ENCODE results near the gene C19orf12.
A peak's percentile ranks its signal among the peaks of the same experiment; 100 is the strongest.

Gene C19orf12

DNA sequence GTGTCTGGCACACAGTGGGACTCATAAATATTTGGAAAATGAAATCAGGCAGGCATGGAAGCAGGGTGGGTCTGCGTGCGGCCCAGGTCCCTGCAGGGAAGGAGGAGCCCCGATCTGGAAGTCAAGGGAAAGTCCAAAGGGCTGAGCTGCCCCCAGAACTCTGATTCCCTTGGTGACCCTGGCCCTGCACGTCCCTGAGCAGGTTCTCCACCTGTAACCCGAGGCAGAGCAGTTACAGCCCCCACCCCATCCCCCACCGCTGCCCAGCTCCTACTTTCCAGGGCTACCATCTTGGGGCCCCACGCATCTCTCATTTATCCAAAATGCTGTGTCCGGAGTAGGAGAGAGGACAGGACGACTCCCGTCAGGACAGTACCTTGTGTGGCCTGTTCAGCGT is 47.7 kb downstream of the C19orf12 start:
- H3K4me3 ChIP-seq (ENCODE audit: low read depth, low read length) = no peak overlapping the region

DNA sequence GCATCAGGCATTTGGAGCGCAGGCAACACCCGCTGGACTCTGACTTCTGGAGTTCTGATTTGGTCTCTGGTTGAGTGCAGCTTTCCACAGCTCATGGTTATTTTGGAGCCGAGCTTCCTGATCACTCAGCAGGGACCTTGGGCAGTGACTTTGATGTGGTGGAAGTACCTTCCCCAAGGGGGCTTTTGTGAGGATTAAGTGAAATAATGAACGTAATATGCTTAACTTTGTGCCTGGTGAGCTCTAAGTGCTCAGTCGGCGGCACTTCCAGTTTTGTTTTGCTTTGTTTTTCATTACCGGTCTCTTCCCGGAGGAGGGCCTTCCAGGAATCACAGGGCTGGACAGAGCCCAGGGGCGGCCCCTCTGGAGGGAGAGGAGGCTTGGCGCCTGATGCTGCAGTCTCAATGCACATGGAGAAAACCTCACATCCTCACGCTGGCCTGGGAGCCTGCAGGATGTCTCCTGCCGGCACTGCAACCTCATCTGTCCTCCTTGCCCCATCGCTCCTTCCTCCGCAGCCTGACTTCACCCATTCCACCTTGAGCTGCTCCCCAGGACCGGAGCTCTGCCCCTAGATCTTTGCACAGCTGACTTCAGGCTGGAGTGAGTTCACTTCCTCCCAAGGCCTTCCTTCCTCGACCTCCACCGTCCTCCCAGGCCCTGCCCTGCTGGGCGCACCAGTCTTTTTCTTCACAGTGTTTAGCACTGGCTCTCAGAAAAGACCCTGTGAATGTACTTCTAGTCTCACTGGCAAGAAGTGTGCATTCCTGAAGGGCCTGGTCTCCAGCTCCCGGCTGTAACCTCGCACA is 48.3 kb downstream of the C19orf12 start:
- H3K27me3 ChIP-seq (replicated peaks) = no peaks in the 10 kb centered on the region

More for the DNA sequence above, 47.7 kb downstream of the C19orf12 start:
- Histone ChIP-seq H3K27me3 (replicated peaks) (no peaks in the 10 kb centered on the region), H3K36me3 (replicated peaks) (no peaks in the 10 kb centered on the region), H3K27ac (no peak overlapping the region)
- TF ChIP-seq, protein P1, sequence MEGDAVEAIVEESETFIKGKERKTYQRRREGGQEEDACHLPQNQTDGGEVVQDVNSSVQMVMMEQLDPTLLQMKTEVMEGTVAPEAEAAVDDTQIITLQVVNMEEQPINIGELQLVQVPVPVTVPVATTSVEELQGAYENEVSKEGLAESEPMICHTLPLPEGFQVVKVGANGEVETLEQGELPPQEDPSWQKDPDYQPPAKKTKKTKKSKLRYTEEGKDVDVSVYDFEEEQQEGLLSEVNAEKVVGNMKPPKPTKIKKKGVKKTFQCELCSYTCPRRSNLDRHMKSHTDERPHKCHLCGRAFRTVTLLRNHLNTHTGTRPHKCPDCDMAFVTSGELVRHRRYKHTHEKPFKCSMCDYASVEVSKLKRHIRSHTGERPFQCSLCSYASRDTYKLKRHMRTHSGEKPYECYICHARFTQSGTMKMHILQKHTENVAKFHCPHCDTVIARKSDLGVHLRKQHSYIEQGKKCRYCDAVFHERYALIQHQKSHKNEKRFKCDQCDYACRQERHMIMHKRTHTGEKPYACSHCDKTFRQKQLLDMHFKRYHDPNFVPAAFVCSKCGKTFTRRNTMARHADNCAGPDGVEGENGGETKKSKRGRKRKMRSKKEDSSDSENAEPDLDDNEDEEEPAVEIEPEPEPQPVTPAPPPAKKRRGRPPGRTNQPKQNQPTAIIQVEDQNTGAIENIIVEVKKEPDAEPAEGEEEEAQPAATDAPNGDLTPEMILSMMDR (IDR thresholded peaks at IDR 0.05; ENCODE audit: low read depth, low read length, missing control alignments) = no peak
- DNase-seq = no peak
- in situ Hi-C loops (cut with HindIII; ENCODE audit: low pct_ligation_motif_present, low sequenced_read_pairs) = no loop called here

DNA sequence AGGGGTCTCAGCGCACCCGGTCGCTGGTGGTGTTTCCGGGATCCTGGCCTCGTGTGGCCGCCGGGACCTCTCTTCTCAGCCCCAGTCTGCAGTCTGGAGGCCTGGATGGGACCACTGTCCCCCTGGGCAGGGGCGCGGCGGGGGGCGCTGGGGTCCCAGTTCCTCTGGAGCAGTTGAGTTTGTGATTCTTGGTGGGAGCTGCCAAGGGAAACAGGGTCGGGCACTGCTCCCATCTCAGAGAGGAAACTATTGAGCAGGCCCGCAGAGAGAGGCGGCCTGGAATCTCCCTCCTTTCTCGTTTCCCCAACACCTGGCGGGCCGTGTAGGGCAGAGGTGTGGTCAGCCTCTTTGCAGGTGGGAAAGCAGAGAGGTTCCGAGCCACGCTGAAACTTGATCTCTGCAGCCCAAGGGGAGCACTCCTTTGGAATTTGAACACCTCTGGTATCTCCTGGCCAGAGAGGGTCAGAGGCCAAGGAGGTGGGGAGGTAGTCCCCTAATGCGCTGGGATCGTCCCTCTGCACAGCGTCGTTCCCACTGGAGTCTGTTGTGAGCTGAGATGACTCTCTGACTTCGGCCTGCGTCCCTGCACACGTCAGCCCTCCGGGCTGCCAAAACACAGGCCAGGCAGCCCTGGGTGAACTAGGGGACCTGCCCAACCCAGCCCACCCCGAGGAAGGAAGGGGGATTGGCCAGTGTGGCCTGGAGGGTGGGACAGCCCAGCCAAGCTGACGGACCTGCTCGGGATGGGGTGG is 49.1 kb downstream of the C19orf12 start:
- TF ChIP-seq, protein P1 (IDR thresholded peaks at IDR 0.05; ENCODE audit: low read depth, low read length, missing control alignments) = no peak
- Histone ChIP-seq H3K4me3 (ENCODE audit: low read depth, low read length) (peak overlapping the region; percentile 79), H3K27me3 (replicated peaks) (no peaks in the 10 kb centered on the region), H3K27ac (peak overlapping the region; percentile 26), H3K36me3 (replicated peaks) (no peaks in the 10 kb centered on the region)
- DNase-seq = peak; percentile 11
- in situ Hi-C loops (cut with HindIII; ENCODE audit: low pct_ligation_motif_present, low sequenced_read_pairs) = no loop called here

More for the DNA sequence above, 48.3 kb downstream of the C19orf12 start:
- H3K27ac ChIP-seq = peak overlapping the region; percentile 26
- H3K36me3 ChIP-seq (replicated peaks) = no peaks in the 10 kb centered on the region
- DNase-seq = peak; percentile 54
- peak overlapping the region; percentile 79 for H3K4me3 ChIP-seq (ENCODE audit: low read depth, low read length)
- in situ Hi-C loops (cut with HindIII; ENCODE audit: low pct_ligation_motif_present, low sequenced_read_pairs) = no loop called here
- TF ChIP-seq, protein P1 (IDR thresholded peaks at IDR 0.05; ENCODE audit: low read depth, low read length, missing control alignments) = no peak

DNA sequence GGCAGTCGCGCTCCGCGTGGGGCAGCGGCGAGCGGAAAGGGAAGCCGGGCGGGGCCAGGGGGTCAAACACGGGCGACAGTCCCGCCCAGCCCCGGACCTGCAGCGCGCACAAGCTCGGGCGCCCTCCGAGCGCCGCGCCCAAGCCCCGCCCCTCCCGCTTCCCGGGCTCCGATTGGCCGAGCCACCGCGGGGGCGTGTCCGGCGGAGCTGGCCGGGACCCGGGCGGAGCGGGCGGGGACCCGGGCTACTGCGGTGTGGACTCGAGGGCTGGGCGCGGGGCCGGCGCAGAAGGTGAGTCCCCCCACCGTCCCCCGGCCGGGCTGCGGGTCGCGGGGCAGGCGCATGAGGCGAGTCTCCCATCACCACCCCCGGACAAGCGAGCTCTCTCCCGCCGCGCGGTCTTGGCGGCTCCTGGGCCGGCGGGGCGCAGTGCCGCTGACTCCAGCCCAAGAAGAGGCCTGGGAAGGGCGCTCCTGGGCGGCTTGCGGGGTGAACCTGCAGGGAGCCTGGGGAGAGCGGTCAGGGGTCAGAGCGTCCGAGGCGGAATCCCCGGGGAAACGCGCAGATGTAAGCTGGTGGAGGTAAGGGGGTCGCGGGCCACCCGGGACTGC is 49.7 kb downstream of the C19orf12 start, which contains the start of gene PLEKHF1:
Gene PLEKHF1 (plus strand): TSS at position 247 of the 611 bp plus-strand sequence. CDS start 8,379 bp downstream, outside the sequence.
- no peaks in the 10 kb centered on the region for H3K36me3 ChIP-seq (replicated peaks)
- in situ Hi-C loops (cut with HindIII; ENCODE audit: low pct_ligation_motif_present, low sequenced_read_pairs) = no loop called here

DNA sequence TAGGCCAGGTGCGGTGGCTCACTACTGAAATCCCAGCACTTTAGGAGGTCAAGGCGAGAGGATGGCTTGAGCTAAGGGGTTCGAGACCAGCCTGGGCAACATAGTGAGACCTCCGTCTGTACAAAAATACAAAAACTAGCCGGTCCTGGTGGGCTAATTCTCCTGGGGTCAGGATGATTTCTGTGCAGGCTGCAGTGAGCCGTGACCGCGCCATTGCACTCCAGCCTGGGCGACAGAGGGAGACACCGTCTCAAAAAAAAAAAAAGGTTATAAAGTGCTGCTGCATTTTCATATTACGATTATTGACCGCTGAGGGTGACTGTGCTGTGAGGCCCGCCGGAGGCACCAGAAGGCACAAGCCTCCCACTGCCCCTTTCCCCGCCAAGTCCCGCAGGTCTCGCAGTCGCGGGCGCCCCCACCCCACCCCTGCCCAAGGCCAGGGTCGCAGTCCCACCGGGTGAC is 50.3 kb downstream of the C19orf12 start:
- H3K36me3 ChIP-seq (replicated peaks) = no peaks in the 10 kb centered on the region
- H3K27ac ChIP-seq = no peak overlapping the region
- TF ChIP-seq, protein P1 (IDR thresholded peaks at IDR 0.05; ENCODE audit: low read depth, low read length, missing control alignments) = peak; percentile 3
- H3K4me3 ChIP-seq (ENCODE audit: low read depth, low read length) = peak overlapping the region; percentile 49
- in situ Hi-C loops (cut with HindIII; ENCODE audit: low pct_ligation_motif_present, low sequenced_read_pairs) = no loop called here
- no peak for DNase-seq
- H3K27me3 ChIP-seq (replicated peaks) = no peaks in the 10 kb centered on the region

More for the DNA sequence above, 49.7 kb downstream of the C19orf12 start, which contains the start of gene PLEKHF1:
- H3K27me3 ChIP-seq (replicated peaks) = no peaks in the 10 kb centered on the region
- peak; percentile 43 for DNase-seq
- peak within 1 kb of the TSS; percentile 79 for H3K4me3 ChIP-seq (ENCODE audit: low read depth, low read length)
- peak within 1 kb of the TSS; percentile 39 for H3K27ac ChIP-seq
- TF ChIP-seq, protein P1 (IDR thresholded peaks at IDR 0.05; ENCODE audit: low read depth, low read length, missing control alignments) = no peak
